Mesenchymal stem cell (in vitro differentiated cells and primary cell): ENCODE measurements around the gene ZNF547.

ENCODE experiments used
- DNase-seq: peaks from one replicate; pipeline ENCODE4 v3.0.0-alpha.2; 2013
- H2AFZ ChIP-seq: one replicate; pipeline ENCODE4 v1.6.1; 2013; ENCODE audit warnings: low read depth, mild to moderate bottlenecking, control low read depth, inconsistent platforms, low read length, moderate library complexity
- H2AK5ac ChIP-seq: 2 replicates; pipeline ENCODE4 v1.6.1; 2013; ENCODE audit warnings: low read length, moderate library complexity, mild to moderate bottlenecking, inconsistent platforms; ENCODE audit not compliant: severe bottlenecking
- H2BK120ac ChIP-seq: one replicate; pipeline ENCODE4 v1.6.1; 2013; ENCODE audit warnings: low read depth, mild to moderate bottlenecking, inconsistent platforms, low read length, moderate library complexity
- H2BK12ac ChIP-seq, 2 experiments: one replicate each; pipeline ENCODE4 v1.6.1; 2013; ENCODE audit warnings: inconsistent platforms in 2 of 2, low read length in 2 of 2, mild to moderate bottlenecking in 2 of 2, moderate library complexity in 2 of 2, control low read depth in 1 of 2
- H2BK15ac ChIP-seq: one replicate; pipeline ENCODE4 v1.6.1; 2013; ENCODE audit warnings: mild to moderate bottlenecking, low read depth, inconsistent platforms; ENCODE audit not compliant: poor library complexity, severe bottlenecking
- H2BK5ac ChIP-seq: 2 replicates; pipeline ENCODE4 v1.6.1; 2013; ENCODE audit warnings: low read depth, mild to moderate bottlenecking, low read length, control low read depth, inconsistent platforms; ENCODE audit not compliant: poor library complexity, severe bottlenecking
- H3K14ac ChIP-seq, 2 experiments: one replicate each; pipeline ENCODE4 v1.6.1; 2013; ENCODE audit warnings: inconsistent platforms in 2 of 2, low read length in 2 of 2, control low read depth in 1 of 2, mild to moderate bottlenecking in 1 of 2, moderate library complexity in 1 of 2
- H3K18ac ChIP-seq, 2 experiments: one replicate each; pipeline ENCODE4 v1.6.1; 2013; ENCODE audit warnings: inconsistent platforms in 2 of 2, low read length in 2 of 2, control low read depth in 1 of 2, low read depth in 1 of 2, mild to moderate bottlenecking in 1 of 2
- H3K23ac ChIP-seq, 2 experiments: one replicate each; pipeline ENCODE4 v1.6.1; 2013; ENCODE audit warnings: inconsistent platforms in 2 of 2, low read length in 2 of 2, mild to moderate bottlenecking in 2 of 2, moderate library complexity in 2 of 2, control low read depth in 1 of 2
- H3K27ac ChIP-seq: 2 replicates; pipeline ENCODE4 v1.5.1; 2013; ENCODE audit warnings: mild to moderate bottlenecking, moderate library complexity, low read length, control low read depth, inconsistent platforms; ENCODE audit not compliant: poor library complexity, severe bottlenecking
- H3K27me3 ChIP-seq, 2 experiments: 2 replicates each; pipeline versions ENCODE4 v1.6.1 to v1.7.0; 2013; ENCODE audit warnings: low read length in 2 of 2, mild to moderate bottlenecking in 2 of 2, moderate library complexity in 2 of 2, control low read depth in 1 of 2, inconsistent platforms in 1 of 2; ENCODE audit not compliant: control insufficient read depth in 1 of 2, insufficient read depth in 1 of 2
- H3K36me3 ChIP-seq, 2 experiments: 2 replicates each; pipeline versions ENCODE4 v1.6.1 to v1.7.0; 2013; ENCODE audit warnings: low read length in 2 of 2, control low read depth in 1 of 2, inconsistent platforms in 1 of 2, low read depth in 1 of 2, mild to moderate bottlenecking in 1 of 2; ENCODE audit not compliant: insufficient read depth in 2 of 2, control insufficient read depth in 1 of 2
- H3K4ac ChIP-seq, 2 experiments: one replicate each; pipeline ENCODE4 v1.6.1; 2013; ENCODE audit warnings: inconsistent platforms in 2 of 2, low read length in 2 of 2, mild to moderate bottlenecking in 2 of 2, moderate library complexity in 2 of 2, control low read depth in 1 of 2, low read depth in 1 of 2
- H3K4me1 ChIP-seq: 2 replicates; pipeline ENCODE4 v1.6.1; 2013; ENCODE audit warnings: low read depth, low read length, control low read depth; ENCODE audit not compliant: control insufficient read depth, insufficient read depth
- H3K4me2 ChIP-seq: 2 replicates; pipeline ENCODE4 v1.6.1; 2013; ENCODE audit warnings: low read length, mild to moderate bottlenecking, inconsistent platforms; ENCODE audit not compliant: poor library complexity, severe bottlenecking
- H3K4me3 ChIP-seq, 2 experiments: 2 replicates each; pipeline versions ENCODE4 v1.5.1 to v1.7.0; 2013; ENCODE audit warnings: low read length in 2 of 2, mild to moderate bottlenecking in 2 of 2, control low read depth in 1 of 2, low read depth in 1 of 2; ENCODE audit not compliant: insufficient read depth in 1 of 2
- H3K79me1 ChIP-seq: replicated peaks from 2 replicates; pipeline ENCODE4 v1.6.1; 2013; ENCODE audit warnings: mild to moderate bottlenecking, control low read depth, low read length, inconsistent platforms; ENCODE audit not compliant: poor library complexity, severe bottlenecking
- H3K9ac ChIP-seq: 2 replicates; pipeline ENCODE4 v1.7.0; 2013; ENCODE audit warnings: mild to moderate bottlenecking, low read length, moderate library complexity
- H3K9me3 ChIP-seq: 2 replicates; pipeline ENCODE4 v1.7.0; 2013; ENCODE audit warnings: mild to moderate bottlenecking, low read length; ENCODE audit not compliant: control insufficient read depth
- H4K8ac ChIP-seq: one replicate; pipeline ENCODE4 v1.6.1; 2013; ENCODE audit warnings: inconsistent platforms, mild to moderate bottlenecking, low read length, moderate library complexity
- H4K91ac ChIP-seq: one replicate; pipeline ENCODE4 v1.6.1; 2013; ENCODE audit warnings: mild to moderate bottlenecking, low read length, inconsistent platforms
- WGBS: methylation state at CpG from one replicate; pipeline ENCODE4 v1.1.7; 2013; ENCODE audit warnings: mixed read lengths; 5-methylcytosine and 5-hydroxymethylcytosine counted together

The ZNF547 gene

DNA sequence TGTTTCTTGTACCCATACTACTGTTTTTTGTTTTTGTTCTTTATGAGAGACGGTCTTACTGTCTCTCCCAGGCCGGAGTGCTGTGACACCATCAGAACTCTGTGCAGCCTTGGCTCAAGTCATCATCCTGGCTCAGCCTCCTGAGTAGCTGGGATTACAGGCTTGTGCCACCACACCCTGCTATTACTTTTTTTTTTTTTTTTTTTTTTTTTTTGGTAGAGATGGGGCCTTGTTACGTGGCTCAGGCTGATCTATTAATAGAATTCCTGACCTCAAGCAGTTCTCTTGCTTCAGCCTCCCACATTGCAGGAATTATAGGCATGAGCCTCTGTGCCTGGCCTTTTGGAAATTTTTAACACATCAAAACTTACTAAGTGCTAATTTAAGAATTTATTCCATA is 15.2 kb upstream of the ZNF547 start:
- Histone ChIP-seq H2AK5ac (no peak overlapping the region), H2BK15ac (no peak overlapping the region), H3K27ac (no peak overlapping the region), H3K79me1 (peaks cover 8% of the 10 kb centered on the region), H4K91ac (no peak overlapping the region), H3K36me3 (peaks cover 3 to 4% of the 10 kb centered on the region in 2 experiments), H3K9me3 (no peaks in the 10 kb centered on the region), H4K8ac (no peak overlapping the region), H3K4me1 (peaks cover 9% of the 10 kb centered on the region), H2BK12ac (no peak overlapping the region), H2AFZ (no peak overlapping the region), H3K4ac (no peak overlapping the region), H3K27me3 (no peaks in the 10 kb centered on the region), H2BK120ac (no peak overlapping the region), H3K4me3 (no peak overlapping the region), H3K23ac (no peak overlapping the region), H3K18ac (no peak overlapping the region), H3K9ac (peak overlapping the region; percentile 88), H3K14ac (no peak overlapping the region), H3K4me2 (no peak overlapping the region), H2BK5ac (no peak overlapping the region)
- peak; percentile 71 for DNase-seq
- 92% methylated on average over 2 of the region's 3 CpGs for WGBS

DNA sequence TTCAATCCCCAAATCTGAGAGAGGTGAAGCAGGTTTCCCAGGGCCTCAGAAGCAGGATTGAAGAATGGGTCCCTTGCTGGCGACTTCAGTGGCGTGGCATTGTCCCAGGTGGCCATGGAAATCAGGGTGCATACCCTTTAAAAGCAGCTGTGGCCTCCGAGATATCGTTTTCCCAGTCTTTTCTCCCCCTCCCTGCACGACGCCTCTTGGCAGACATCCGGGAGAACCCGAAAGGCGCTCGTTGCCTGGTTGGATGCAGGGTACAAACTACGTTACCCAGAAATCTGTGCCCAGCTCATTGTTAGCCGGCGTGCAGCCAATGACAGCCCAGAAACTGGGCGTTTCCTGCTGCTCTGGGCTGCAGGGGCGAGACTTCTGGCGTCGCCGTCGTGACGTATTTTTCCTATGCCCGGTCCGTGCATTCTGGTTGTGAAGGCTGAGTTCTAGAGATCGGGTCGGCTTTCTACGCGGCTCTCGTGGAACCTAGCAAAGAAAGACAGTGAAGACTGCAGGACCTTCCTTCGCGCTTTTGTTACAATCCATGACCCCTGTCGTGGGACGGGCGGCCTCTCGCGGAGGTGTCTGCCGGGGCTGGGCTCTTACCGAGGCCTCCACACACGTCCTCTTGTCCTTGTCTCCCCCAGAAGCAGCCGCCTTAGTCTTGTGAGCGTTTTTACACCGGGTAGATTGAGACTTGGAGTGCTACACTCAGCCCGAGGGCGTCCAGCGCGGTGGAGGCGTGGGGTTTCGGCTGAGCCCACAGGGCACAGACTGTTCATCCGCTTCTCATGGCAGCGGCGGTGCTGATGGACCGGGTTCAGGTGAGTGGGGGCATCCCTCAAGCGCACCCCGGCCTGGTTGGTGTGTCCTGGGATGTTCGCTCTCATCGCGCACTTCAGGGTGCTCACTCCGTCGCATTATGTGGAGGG is 12.2 kb upstream of the ZNF547 start, which contains the start of gene ZNF304:
TSS of gene ZNF304 (plus strand) at position 395 of the 929 bp plus-strand sequence. CDS start at position 789, 394 bp downstream.
- peak within 1 kb of the TSS; percentile 74 to 99 for H3K4me3 ChIP-seq
- peak within 1 kb of the TSS; percentile 75 to 82 for H3K18ac ChIP-seq
- H2AK5ac ChIP-seq = no peak within 1 kb of the TSS
- H3K36me3 ChIP-seq = peaks cover 31 to 34% of the 10 kb centered on the region in 2 experiments
- peak within 1 kb of the TSS in 1 of 2 experiments; percentile 78 for H3K23ac ChIP-seq
- H4K8ac ChIP-seq = peak within 1 kb of the TSS; percentile 97
- peak within 1 kb of the TSS; percentile 88 for H3K4me2 ChIP-seq
- H3K14ac ChIP-seq = peak within 1 kb of the TSS in 1 of 2 experiments; percentile 29
- H2BK12ac ChIP-seq = no peak within 1 kb of the TSS
- H2AFZ ChIP-seq = peak within 1 kb of the TSS; percentile 92
- 2% methylated on average over 57 of the region's 57 CpGs for WGBS
- H3K9me3 ChIP-seq = peaks cover 10% of the 10 kb centered on the region
- peak within 1 kb of the TSS; percentile 32 for H3K27ac ChIP-seq
- H3K4me1 ChIP-seq = peaks cover 12% of the 10 kb centered on the region
- H3K79me1 ChIP-seq = peaks cover 28% of the 10 kb centered on the region
- H3K27me3 ChIP-seq = no peaks in the 10 kb centered on the region
- H2BK120ac ChIP-seq = no peak within 1 kb of the TSS
- peak within 1 kb of the TSS; percentile 100 for H3K9ac ChIP-seq
- H2BK5ac ChIP-seq = no peak within 1 kb of the TSS
- H3K4ac ChIP-seq = peak within 1 kb of the TSS; percentile 56 to 62
- H2BK15ac ChIP-seq = peak within 1 kb of the TSS; percentile 18
- peak within 1 kb of the TSS; percentile 94 for H4K91ac ChIP-seq
- DNase-seq = peak; percentile 97

DNA sequence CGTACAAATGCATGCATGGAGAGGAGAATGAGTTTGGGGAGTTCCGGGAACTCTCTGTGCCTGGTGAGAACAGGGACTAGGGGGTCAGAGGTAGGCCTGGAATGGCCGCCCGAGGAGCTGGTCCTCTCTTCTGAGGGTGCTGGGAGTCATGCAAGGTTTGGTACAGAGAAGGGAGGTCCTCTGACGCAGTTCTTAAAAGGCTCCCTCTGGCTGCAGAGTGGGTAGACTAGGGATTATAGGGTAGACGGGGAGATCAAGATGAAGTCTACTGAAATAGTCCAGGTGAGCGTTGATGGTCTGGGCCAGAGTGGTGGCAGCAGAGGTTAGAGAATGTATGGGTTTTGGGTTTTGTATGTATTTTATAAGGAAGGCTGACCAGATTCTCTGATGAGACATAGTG is 11.5 kb upstream of the ZNF547 start:
- Histone ChIP-seq H3K27ac (no peak overlapping the region), H3K27me3 (no peaks in the 10 kb centered on the region), H3K4me2 (peak overlapping the region; percentile 88), H2BK15ac (no peak overlapping the region), H2BK120ac (no peak overlapping the region), H2BK12ac (no peak overlapping the region), H3K18ac (no peak overlapping the region), H3K14ac (no peak overlapping the region), H3K9ac (peak overlapping the region; percentile 100), H2AK5ac (no peak overlapping the region), H4K91ac (no peak overlapping the region), H3K4me1 (peaks cover 12% of the 10 kb centered on the region), H3K4me3 (peak overlapping the region; percentile 74 to 99), H3K36me3 (peaks cover 38 to 41% of the 10 kb centered on the region in 2 experiments), H2BK5ac (no peak overlapping the region), H3K9me3 (peaks cover 17% of the 10 kb centered on the region), H2AFZ (peak overlapping the region; percentile 32), H4K8ac (peak overlapping the region; percentile 9), H3K79me1 (peaks cover 31% of the 10 kb centered on the region), H3K23ac (peak overlapping the region in 1 of 2 experiments; percentile 78), H3K4ac (peak overlapping the region; percentile 3 to 56)
- WGBS = 35% methylated on average over 7 of the region's 7 CpGs
- peak; percentile 43 for DNase-seq

DNA sequence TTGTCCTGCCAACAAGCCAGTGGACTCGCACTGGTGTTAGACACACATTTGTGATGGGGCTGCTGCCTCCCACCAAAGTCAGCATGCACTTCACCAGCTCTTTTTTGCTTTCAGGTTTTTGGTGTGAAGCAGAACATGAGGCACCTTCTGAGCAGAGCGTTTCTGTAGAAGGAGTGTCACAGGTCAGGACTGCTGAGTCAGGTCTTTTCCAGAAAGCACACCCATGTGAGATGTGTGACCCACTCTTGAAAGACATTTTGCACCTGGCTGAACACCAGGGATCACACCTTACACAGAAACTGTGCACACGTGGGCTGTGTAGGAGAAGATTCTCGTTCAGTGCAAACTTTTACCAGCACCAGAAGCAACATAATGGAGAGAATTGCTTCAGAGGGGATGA is 7.4 kb upstream of the ZNF547 start:
- Histone ChIP-seq H3K4me2 (no peak overlapping the region), H3K27ac (no peak overlapping the region), H3K18ac (no peak overlapping the region), H3K9ac (no peak overlapping the region), H2AK5ac (no peak overlapping the region), H2BK15ac (no peak overlapping the region), H2BK5ac (no peak overlapping the region), H4K8ac (no peak overlapping the region), H3K4me1 (peaks cover 12% of the 10 kb centered on the region), H3K79me1 (peaks cover 52% of the 10 kb centered on the region), H3K9me3 (peaks cover 26% of the 10 kb centered on the region), H2BK12ac (no peak overlapping the region), H2AFZ (no peak overlapping the region), H3K23ac (no peak overlapping the region), H3K4ac (no peak overlapping the region), H4K91ac (no peak overlapping the region), H3K4me3 (no peak overlapping the region), H3K27me3 (no peaks in the 10 kb centered on the region), H2BK120ac (no peak overlapping the region), H3K36me3 (peaks cover 59 to 68% of the 10 kb centered on the region in 2 experiments), H3K14ac (no peak overlapping the region)
- DNase-seq = no peak
- WGBS = 94% methylated on average over 4 of the region's 4 CpGs
